Heart right ventricle (tissue), 16 donors: Measurements from ENCODE around the gene SIX3. TPM values are rescaled to one million over a fixed set of nuclear protein-coding genes. Genes with fewer than 3 reads are reported as not detected.
A peak's percentile ranks its signal among the peaks of the same experiment; 100 is the strongest.

Experiments
- ATAC-seq, 8 donors: fragments of 200-7000 bp; cut with Tn5 transposase; one replicate each; pipeline ENCODE4 v1.9.1; 2020; ENCODE audit warnings: mild to moderate bottlenecking in 8 of 8, moderate library complexity in 8 of 8, moderate number of reproducible peaks in 1 of 8
- DNase-seq, 2 donors: peaks; one replicate each; pipeline ENCODE4 v3.0.0-alpha.2; 2020
- H3K27ac ChIP-seq, 10 donors: fragments of 200-600 bp; sonication (generic) in 2 of 10; one replicate each; pipeline versions ENCODE4 v1.5.0 to v1.8.0; 2020 to 2022; ENCODE audit warnings: mild to moderate bottlenecking in 3 of 10
- H3K27me3 ChIP-seq, 7 donors: fragments of 200-600 bp; one replicate each; pipeline ENCODE4 v1.8.0; 2021 to 2022; ENCODE audit warnings: mild to moderate bottlenecking in 2 of 7
- H3K36me3 ChIP-seq, 9 donors: fragments of 200-600 bp; sonication (generic) in 1 of 9; one replicate each; pipeline versions ENCODE4 v1.5.0 to v1.8.0; 2020 to 2022; ENCODE audit warnings: mild to moderate bottlenecking in 2 of 9
- H3K4me1 ChIP-seq, 9 donors: fragments of 200-600 bp; sonication (generic) in 1 of 9; one replicate each; pipeline versions ENCODE4 v1.5.0 to v1.8.0; 2020 to 2022; ENCODE audit warnings: mild to moderate bottlenecking in 4 of 9
- H3K4me3 ChIP-seq, 10 donors: fragments of 200-600 bp; sonication (generic) in 2 of 10; one replicate each; pipeline versions ENCODE4 v1.5.0 to v1.8.0; 2020 to 2022; ENCODE audit warnings: mild to moderate bottlenecking in 7 of 10, moderate library complexity in 2 of 10
- H3K9me3 ChIP-seq, 11 donors: fragments of 200-600 bp in 10 of 11; sonication (generic) in 2 of 11; one replicate each; pipeline versions ENCODE4 v1.5.0 to v1.8.0; 2013 to 2022; ENCODE audit warnings: mild to moderate bottlenecking in 2 of 11, control low read depth in 1 of 11, moderate library complexity in 1 of 11
- CTCF ChIP-seq, 9 donors: fragments of 200-600 bp; sonication (generic) in 2 of 9; IDR thresholded peaks; one replicate each; pipeline versions ENCODE4 v1.5.0 to v1.8.0; 2021 to 2022; ENCODE audit warnings: antibody characterized with exemption in 9 of 9, mild to moderate bottlenecking in 5 of 9, moderate library complexity in 1 of 9
- WGBS, 2 donors: extraction: QIAGEN DNeasy Blood & Tissue Kit; methylation state at CpG; one replicate each; pipeline ENCODE4 v1.1.7; 2013; ENCODE audit warnings: inconsistent platforms in 1 of 2; 5-methylcytosine and 5-hydroxymethylcytosine counted together
- intact Hi-C, 10 donors: fragments of 100-400 bp; cut with DNase I; formaldehyde crosslinking; loops; one replicate each; pipeline versions ENCODE4 v1.11.1 to v1.14.2; 2022
- polyA plus RNA-seq, 2 donors: library from polyadenylated mRNA; stranded (reverse); fragments of 200-250 nt; gene quantifications; one replicate each; pipeline ENCODE4 v1.2.3, GENCODE V29; 2013
- total RNA-seq, 10 donors: library from RNA; stranded (reverse); fragmentation: NEBNext Ultra II Directional in 3 of 10; extraction: Animal tissue kit (Norgen Biotek cat#: 25700) in 3 of 10; gene quantifications; one replicate each; pipeline versions ENCODE4 v1.2.1 to v1.2.4, GENCODE V29; 2021 to 2023
- donor health status: Arrhythmogenic right ventricular cardiomyopathy.
- donor health status: ischemic (EF 13 %, LVEDD 7.1; RV severe dilation, severe dysfunction).
- donor health status: healthy with polysubstance abuse.
- donor health status: DM: no; HTN: yes; CAD: no.
- donor health status: DM: no; HTN: no; CAD: no.
- donor health status: ischemic (EF 25% LVEDD 6.9; RV normal size, moderate dysfunction).
- donor health status: ischemic (EF 25% LVEDD 5.7; RV mildly dilated, moderate dysfunction).
- donor health status: healthy.
- donor health status: DM: yes; HTN: yes; CAD: no.
- donor health status: Ischemic cardiomyopathy.
- donor health status: ischemic (EF 35%, LVEDD 5.7; RV mildly dilated, moderate dysfunction).
- donor health status: nonischemic (EF 11% LVEDD 7.7; RV severe dilation, severe dysfunction).
- donor health status: DM: yes; HTN: yes; CAD: no.
- donor health status: PGD.
- donor health status: ischemic (EF 29% LVEDD 5.4; RV normal size, mild dysfunction).
- donor health status: nonischemic (EF 23%, LVEDD 6.1; RV moderate dilation, normal function).

The SIX3 gene
- total and polyA plus RNA-seq, 12 donors: not detected

- no peaks in the 10 kb centered on the region for H3K36me3 ChIP-seq
- H3K9me3 ChIP-seq: no peaks in the 10 kb centered on the region
- DNase-seq (no peak), ATAC-seq (no peak)
- H3K27ac ChIP-seq: no peak overlapping the region
- no peak for TF ChIP-seq CTCF (IDR thresholded peaks at IDR 0.05)
- 65 to 71% methylated on average over 9 of the region's 9 CpGs for WGBS, 2 donors
- H3K4me1 ChIP-seq: no peaks in the 10 kb centered on the region
- peaks cover 0 to 63% (median 37%) of the 10 kb centered on the region in 7 donors for H3K27me3 ChIP-seq
- H3K4me3 ChIP-seq: no peak overlapping the region
- intact Hi-C loops: loop anchor here (1.0 to 2.0 kb wide), 4 partner anchors 33 to 514 kb away; no protein-coding TSS in a partner anchor
Observed at GRCh38 chr2:44980751-44981713, 39.5 kb downstream of the SIX3 start.

- intact Hi-C loops: loop anchor here (1.0 to 2.0 kb wide), 4 partner anchors 33 to 514 kb away; no protein-coding TSS in a partner anchor
- Histone ChIP-seq H3K27ac (no peak overlapping the region), H3K9me3 (peaks cover 0 to 3% (median 0%) of the 10 kb centered on the region in 11 donors), H3K4me1 (no peaks in the 10 kb centered on the region), H3K4me3 (no peak overlapping the region), H3K36me3 (no peaks in the 10 kb centered on the region), H3K27me3 (peaks cover 0 to 58% (median 31%) of the 10 kb centered on the region in 7 donors)
- ATAC-seq (peak; percentile 67 to 86 (median 82)), DNase-seq (peak; percentile 66 to 74)
- peak; percentile 74 to 95 (median 88) for TF ChIP-seq CTCF (IDR thresholded peaks at IDR 0.05)
- WGBS, 2 donors: 14% methylated on average over 14 of the region's 14 CpGs
Observed at GRCh38 chr2:44981714-44982108, 40.2 kb downstream of the SIX3 start.

- ATAC-seq: no peak
- peaks cover 0 to 56% (median 21%) of the 10 kb centered on the region in 7 donors for H3K27me3 ChIP-seq
- intact Hi-C loops: no loop called here
Observed at GRCh38 chr2:44983836-44984604, 42.5 kb downstream of the SIX3 start.

More at GRCh38 chr2:44983836-44984604, 42.5 kb downstream of the SIX3 start:
- DNase-seq: no peak
- H3K4me1 ChIP-seq: no peaks in the 10 kb centered on the region
- TF ChIP-seq CTCF (IDR thresholded peaks at IDR 0.05): no peak
- H3K36me3 ChIP-seq: no peaks in the 10 kb centered on the region
- 84 to 88% methylated on average over 9 of the region's 9 CpGs for WGBS, 2 donors
- H3K27ac ChIP-seq: no peak overlapping the region
- H3K9me3 ChIP-seq: peaks cover 0 to 24% (median 9%) of the 10 kb centered on the region in 11 donors
- H3K4me3 ChIP-seq: no peak overlapping the region
